HL-60 (cell line): ENCODE results near the gene TSPAN13.

Experiments used
- DNase-seq, 2 experiments: peaks; one replicate each; pipeline ENCODE4 v3.0.0-alpha.2; 2010 to 2020; ENCODE audit warnings: low read depth in 1 of 2, low spot score in 1 of 2
- H3K27ac ChIP-seq: fragments of 250-450 bp; sonication (Bioruptor Pico); replicated peaks from 2 replicates; pipeline ENCODE4 v1.5.1; 2020; ENCODE audit warnings: mild to moderate bottlenecking, moderate library complexity
- H3K27me3 ChIP-seq: fragments of 250-450 bp; sonication (Bioruptor Pico); 2 replicates; pipeline ENCODE4 v1.5.1; 2021; ENCODE audit warnings: mild to moderate bottlenecking, moderate library complexity; ENCODE audit not compliant: insufficient read depth, poor library complexity, severe bottlenecking
- H3K4me3 ChIP-seq: replicated peaks from 2 replicates; pipeline ENCODE4 v1.5.1; 2011; ENCODE audit warnings: mild to moderate bottlenecking, control low read depth, low read length; ENCODE audit not compliant: insufficient read depth
- GABPA ChIP-seq: IDR thresholded peaks from 2 replicates; pipeline ENCODE4 v1.6.1; 2012; ENCODE audit warnings: low read depth
- POLR2AphosphoS5 ChIP-seq: IDR thresholded peaks from 2 replicates; pipeline ENCODE4 v1.6.1; 2012; ENCODE audit warnings: low read depth
- SPI1 ChIP-seq: IDR thresholded peaks from 2 replicates; pipeline ENCODE4 v1.6.1; 2012; ENCODE audit warnings: low read depth, mild to moderate bottlenecking, borderline replicate concordance
- TF ChIP-seq, protein P1 (sequence below): IDR thresholded peaks from 2 replicates; pipeline ENCODE4 v1.6.1; 2012; ENCODE audit warnings: low read depth; ENCODE audit not compliant: insufficient replicate concordance
- TF ChIP-seq, protein P2 (sequence below): IDR thresholded peaks from one replicate; pipeline ENCODE4 v1.5.1; 2011; ENCODE audit warnings: low read length, control low read depth, inconsistent platforms; ENCODE audit not compliant: insufficient read depth

The TSPAN13 gene

DNA sequence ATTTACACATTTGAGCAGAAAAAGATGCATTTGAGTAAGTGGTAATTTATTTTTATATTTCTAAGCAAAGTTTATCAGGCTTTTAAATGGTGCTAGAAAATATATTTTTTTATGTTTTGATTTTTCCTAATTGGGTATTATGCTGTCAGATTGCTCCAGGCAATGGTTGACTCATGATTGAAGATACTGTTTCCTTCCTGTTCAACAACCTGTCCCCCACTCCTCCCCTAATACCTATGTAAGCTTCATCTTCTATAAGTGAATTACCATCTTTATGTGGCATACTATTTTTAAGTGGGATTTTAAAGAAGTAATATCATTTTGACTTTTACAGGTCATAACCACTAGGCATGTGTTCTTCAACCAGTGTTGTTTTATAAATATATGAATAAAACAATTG, 21.4 kb downstream of the TSPAN13 start:
- H3K4me3 ChIP-seq, result no peak overlapping the region
- DNase-seq, result no peak
- H3K27me3 ChIP-seq, result no peaks in the 10 kb centered on the region
- TF ChIP-seq, protein P1, sequence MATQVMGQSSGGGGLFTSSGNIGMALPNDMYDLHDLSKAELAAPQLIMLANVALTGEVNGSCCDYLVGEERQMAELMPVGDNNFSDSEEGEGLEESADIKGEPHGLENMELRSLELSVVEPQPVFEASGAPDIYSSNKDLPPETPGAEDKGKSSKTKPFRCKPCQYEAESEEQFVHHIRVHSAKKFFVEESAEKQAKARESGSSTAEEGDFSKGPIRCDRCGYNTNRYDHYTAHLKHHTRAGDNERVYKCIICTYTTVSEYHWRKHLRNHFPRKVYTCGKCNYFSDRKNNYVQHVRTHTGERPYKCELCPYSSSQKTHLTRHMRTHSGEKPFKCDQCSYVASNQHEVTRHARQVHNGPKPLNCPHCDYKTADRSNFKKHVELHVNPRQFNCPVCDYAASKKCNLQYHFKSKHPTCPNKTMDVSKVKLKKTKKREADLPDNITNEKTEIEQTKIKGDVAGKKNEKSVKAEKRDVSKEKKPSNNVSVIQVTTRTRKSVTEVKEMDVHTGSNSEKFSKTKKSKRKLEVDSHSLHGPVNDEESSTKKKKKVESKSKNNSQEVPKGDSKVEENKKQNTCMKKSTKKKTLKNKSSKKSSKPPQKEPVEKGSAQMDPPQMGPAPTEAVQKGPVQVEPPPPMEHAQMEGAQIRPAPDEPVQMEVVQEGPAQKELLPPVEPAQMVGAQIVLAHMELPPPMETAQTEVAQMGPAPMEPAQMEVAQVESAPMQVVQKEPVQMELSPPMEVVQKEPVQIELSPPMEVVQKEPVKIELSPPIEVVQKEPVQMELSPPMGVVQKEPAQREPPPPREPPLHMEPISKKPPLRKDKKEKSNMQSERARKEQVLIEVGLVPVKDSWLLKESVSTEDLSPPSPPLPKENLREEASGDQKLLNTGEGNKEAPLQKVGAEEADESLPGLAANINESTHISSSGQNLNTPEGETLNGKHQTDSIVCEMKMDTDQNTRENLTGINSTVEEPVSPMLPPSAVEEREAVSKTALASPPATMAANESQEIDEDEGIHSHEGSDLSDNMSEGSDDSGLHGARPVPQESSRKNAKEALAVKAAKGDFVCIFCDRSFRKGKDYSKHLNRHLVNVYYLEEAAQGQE, result no peak
- no peak for TF ChIP-seq POLR2AphosphoS5
- TF ChIP-seq, protein P2, sequence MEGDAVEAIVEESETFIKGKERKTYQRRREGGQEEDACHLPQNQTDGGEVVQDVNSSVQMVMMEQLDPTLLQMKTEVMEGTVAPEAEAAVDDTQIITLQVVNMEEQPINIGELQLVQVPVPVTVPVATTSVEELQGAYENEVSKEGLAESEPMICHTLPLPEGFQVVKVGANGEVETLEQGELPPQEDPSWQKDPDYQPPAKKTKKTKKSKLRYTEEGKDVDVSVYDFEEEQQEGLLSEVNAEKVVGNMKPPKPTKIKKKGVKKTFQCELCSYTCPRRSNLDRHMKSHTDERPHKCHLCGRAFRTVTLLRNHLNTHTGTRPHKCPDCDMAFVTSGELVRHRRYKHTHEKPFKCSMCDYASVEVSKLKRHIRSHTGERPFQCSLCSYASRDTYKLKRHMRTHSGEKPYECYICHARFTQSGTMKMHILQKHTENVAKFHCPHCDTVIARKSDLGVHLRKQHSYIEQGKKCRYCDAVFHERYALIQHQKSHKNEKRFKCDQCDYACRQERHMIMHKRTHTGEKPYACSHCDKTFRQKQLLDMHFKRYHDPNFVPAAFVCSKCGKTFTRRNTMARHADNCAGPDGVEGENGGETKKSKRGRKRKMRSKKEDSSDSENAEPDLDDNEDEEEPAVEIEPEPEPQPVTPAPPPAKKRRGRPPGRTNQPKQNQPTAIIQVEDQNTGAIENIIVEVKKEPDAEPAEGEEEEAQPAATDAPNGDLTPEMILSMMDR, result no peak
- no peak overlapping the region for H3K27ac ChIP-seq

DNA sequence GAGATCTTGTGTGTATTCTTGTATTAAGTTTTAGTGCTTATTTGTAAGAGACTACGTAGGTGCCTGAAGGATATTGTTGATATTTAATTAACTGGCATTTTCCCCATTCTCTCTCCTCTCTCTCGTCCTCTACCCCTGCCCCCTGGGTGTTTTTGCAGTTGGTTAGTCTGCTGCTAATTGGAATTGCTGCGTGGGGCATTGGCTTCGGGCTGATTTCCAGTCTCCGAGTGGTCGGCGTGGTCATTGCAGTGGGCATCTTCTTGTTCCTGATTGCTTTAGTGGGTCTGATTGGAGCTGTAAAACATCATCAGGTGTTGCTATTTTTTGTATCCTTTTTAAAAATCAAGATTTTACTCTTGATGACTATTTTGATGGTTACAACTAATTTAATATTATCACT, 22.5 kb downstream of the TSPAN13 start:
- Histone ChIP-seq H3K4me3 (no peak overlapping the region), H3K27me3 (no peaks in the 10 kb centered on the region), H3K27ac (no peak overlapping the region)
- TF ChIP-seq GABPA (no peak), SPI1 (no peak), POLR2AphosphoS5 (no peak)
- TF ChIP-seq, protein P1, result no peak
- TF ChIP-seq, protein P2, result no peak
- no peak for DNase-seq

DNA sequence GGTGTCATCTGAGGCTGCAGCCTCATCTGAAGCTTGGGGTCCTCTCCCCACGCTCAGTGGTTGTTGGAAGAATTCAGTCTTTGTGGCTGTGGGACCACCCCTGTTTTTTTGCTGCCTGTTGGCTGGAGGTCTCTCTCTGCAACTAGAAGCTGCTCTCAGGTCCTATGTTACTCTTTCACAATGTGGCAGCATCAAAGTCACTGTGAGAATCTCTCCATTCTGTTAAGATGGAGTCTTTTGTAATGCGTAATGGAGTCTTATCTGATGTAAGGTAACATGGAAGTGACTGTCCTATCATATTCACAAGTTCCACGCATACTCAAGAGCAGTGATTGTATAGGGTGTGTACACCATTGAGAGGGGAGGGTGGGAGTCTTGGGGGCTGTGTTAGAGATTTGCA, 24.9 kb downstream of the TSPAN13 start:
- Histone ChIP-seq H3K27me3 (no peaks in the 10 kb centered on the region), H3K4me3 (no peak overlapping the region), H3K27ac (no peak overlapping the region)
- DNase-seq, result no peak
- no peak for TF ChIP-seq POLR2AphosphoS5
- TF ChIP-seq, protein P2, result no peak
- no peak for TF ChIP-seq GABPA
- no peak for TF ChIP-seq SPI1
- TF ChIP-seq, protein P1, result no peak
